Breast epithelium (tissue), 3 donors: Measurements from ENCODE around the gene FAM181A.
A peak's percentile ranks its signal among the peaks of the same experiment; 100 is the strongest.

Experiments used
- CTCF ChIP-seq, 3 donors: fragments of 450-650 bp; IDR thresholded peaks; one replicate each; pipeline ENCODE4 v1.5.1; 2016 to 2017; ENCODE audit warnings: antibody characterized with exemption in 3 of 3, mild to moderate bottlenecking in 3 of 3, moderate library complexity in 3 of 3
- POLR2A ChIP-seq: fragments of 450-650 bp; IDR thresholded peaks from one replicate; pipeline ENCODE4 v1.6.1; 2016; ENCODE audit warnings: antibody characterized with exemption, mild to moderate bottlenecking, moderate library complexity
- POLR2AphosphoS5 ChIP-seq, 3 donors: sonication (generic); formaldehyde crosslinking; IDR thresholded peaks; one replicate each; pipeline ENCODE4 v1.6.1; 2017; ENCODE audit warnings: antibody characterized with exemption in 3 of 3

- TF ChIP-seq CTCF (IDR thresholded peaks at IDR 0.05) (peak in 1 of 3 donors; percentile 44), POLR2AphosphoS5 (IDR thresholded peaks at IDR 0.05) (no peak), POLR2A (no peak)
These were observed 9.1 kb downstream of the FAM181A start for GRCh38 chr14:93936245-93936644.
